HFFc6 (cell line): Measurements from ENCODE around the gene AMN1. TPM values are rescaled to one million over a fixed set of nuclear protein-coding genes. Genes with fewer than 3 reads are reported as not detected.

Experiments
- total RNA-seq, 6 experiments: library from RNA; stranded (reverse); fragmentation: NEBNext Ultra II Directional; extraction: Animal tissue kit (Norgen Biotek cat#: 25700); gene quantifications; 2 replicates in 1 of 6; 3 replicates in 5 of 6; pipeline ENCODE4 v1.2.3, GENCODE V29; 2021

The AMN1 gene
- total RNA-seq, 6 experiments from 2014 or later: 3.4 to 5.3 (median 4.7) TPM

Other genes with a start within 250 kb of the AMN1 start
- gene DENND5B, start 137.9 kb downstream of the AMN1 start, total RNA-seq: 10 to 100 TPM in 3 of 6 experiments, 1 to 10 TPM in 3; 9.5 to 11.4 (median 10.1) TPM
- gene ETFBKMT, start 69.3 kb downstream of the AMN1 start, total RNA-seq: 1 to 10 TPM; 1.8 to 2.5 (median 2.0) TPM
- 10 to 100 TPM in 1 of 6 experiments, 1 to 10 TPM in 5; 7.0 to 10.1 (median 9.1) TPM for gene RESF1, start 230.4 kb upstream of the AMN1 start, total RNA-seq